GM19395 (cell line): Measurements from ENCODE around the gene ANXA5.
"Not testable (repeated sequence)": the region's sequence is repeated elsewhere in the genome, so short reads cannot be mapped to it uniquely, and the experiment has no call there.

Experiments used
- ATAC-seq: cut with Tn5 transposase; IDR thresholded peaks from one replicate; pipeline ENCODE4 v1.9.1; 2021; ENCODE audit warnings: mild to moderate bottlenecking, moderate library complexity; ENCODE audit not compliant: unreplicated experiment

ANXA5 gene

GRCh38 chr4:121696581-121697461 lies at the start of gene ANXA5:
Gene ANXA5 (minus strand): TSS chr4:121696980. CDS start chr4:121696589, 391 bp downstream.
- ATAC-seq = peak; percentile 88

GRCh38 chr4:121742794-121743193 lies 46.0 kb upstream of the ANXA5 start:
- ATAC-seq = no peak

DNA sequence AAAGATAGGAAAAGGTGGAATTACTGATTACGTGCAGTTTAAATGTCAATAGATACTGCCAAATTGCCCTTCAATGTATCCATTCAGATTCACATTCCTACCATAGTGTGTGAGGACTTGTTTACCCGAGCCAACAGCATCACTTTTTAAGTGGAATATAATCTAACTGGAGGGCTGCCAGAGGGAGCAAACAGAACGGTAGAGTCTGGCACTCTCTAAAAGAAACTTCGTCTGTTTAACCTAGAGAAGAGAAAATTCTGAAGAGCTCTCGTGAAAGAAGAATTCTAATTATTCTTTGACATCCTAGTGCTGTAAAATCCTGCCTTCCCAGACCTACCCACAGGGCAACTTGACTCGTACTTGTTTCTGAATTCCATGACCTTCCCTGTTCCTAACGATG lies 45.0 kb upstream of the ANXA5 start:
- no peak for ATAC-seq

- ATAC-seq = no peak
These were observed 44.1 kb upstream of the ANXA5 start for GRCh38 chr4:121740796-121741409.

DNA sequence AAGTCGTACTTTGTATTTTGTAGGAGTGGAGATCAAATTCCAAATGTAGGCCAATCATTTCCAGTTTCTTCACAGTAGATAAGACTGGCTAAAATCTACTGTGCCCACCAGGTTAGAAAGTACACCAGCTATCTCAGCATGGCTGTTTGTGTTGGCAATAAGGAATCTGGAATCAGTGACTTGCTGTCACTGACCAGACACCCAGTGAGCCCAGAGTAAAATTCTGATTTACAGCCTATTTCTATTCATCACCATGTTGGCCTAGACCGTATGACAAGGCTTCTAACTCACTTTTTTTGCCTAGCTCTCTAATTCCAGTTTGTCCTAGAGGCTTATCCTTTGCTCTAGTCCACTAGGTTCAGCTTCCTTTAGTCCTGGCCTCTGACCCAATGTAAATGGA lies 42.8 kb upstream of the ANXA5 start:
- ATAC-seq = no peak

DNA sequence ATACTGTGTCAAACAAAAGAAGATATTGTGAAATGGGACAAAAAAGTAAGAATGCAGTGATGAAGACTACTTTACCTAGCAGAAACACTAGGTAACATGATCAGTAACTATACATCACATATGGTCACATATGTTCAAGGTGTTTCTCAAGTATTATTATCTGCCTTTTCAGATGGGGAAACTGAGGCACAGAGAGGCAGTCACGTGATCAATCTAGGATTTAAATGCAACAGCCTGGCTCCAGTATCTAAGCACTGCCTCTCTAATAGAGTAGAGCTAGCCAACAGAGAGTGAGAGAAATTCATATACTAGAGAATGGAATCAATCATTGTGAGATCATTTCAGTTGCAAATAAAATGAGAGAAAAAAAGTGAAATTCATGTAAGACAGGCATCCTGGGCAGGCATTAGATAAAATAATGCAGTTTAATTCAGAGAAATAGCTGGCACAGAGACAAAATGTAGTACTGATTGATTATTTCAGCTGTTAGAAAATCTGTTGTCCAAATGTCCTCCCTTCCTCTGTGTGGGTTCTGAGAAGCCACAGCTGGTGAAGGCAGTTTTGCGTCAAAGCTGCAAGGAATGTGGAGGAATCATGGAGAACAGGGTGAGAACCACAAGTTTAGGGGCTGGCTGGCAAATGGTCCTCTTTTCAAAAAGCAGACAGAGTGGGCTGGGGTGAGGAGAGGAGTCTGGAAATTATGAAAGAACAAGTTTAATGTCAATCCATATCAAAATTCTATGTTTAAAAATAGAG lies 42.2 kb upstream of the ANXA5 start:
- no peak for ATAC-seq

GRCh38 chr4:121737846-121738554 lies 41.2 kb upstream of the ANXA5 start:
- no peak for ATAC-seq

DNA sequence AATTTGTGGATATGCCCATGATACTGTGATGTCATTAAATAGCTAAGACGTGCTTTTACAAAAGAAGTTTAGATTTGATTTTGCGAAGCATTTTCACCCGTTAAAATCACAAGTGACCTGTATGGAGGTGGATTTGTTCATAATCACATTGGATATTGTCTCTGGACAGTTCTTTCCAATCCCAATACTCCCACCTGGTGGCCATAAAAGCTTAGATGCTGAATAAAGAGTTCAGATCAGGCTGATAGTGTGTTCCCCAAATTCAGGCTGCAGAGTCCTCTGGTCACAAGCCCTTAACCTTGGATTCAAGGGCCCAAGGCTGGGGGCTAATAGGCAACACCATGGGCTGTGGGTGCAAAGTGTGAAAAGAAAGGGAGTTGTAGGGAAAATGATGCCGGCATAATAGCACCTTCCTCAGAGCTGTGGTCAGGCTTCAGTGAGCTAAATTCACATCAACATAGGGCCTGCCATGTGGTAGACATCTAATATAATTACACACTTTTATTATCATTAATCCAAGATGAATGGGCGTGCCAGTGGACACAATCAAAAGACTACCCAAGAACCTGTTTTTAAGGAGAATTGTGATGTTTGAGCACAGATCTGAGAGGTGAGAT lies 40.1 kb upstream of the ANXA5 start:
- peak; percentile 67 for ATAC-seq

GRCh38 chr4:121734571-121734970 lies 37.8 kb upstream of the ANXA5 start:
- ATAC-seq = no peak

- no peak for ATAC-seq
These were observed 37.2 kb upstream of the ANXA5 start for GRCh38 chr4:121733942-121734341.

DNA sequence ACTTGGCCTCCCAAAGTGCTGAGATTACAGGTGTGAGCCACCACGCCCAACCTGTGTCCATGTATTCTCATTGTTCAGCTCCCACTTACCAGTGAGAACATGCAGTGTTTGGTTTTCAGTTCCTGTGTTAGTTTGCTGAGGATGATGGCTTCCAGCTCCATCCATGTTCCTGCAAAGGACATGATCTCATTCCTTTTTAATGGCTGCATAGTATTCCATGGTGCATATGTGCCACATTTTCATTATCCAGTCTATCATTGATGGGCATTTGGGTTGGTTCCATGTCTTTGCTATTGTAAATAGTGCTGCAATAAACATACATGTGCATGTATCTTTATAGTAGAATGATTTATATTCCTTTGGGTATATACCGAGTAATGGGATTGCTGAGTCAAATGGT lies 33.0 kb upstream of the ANXA5 start:
- not testable (repeated sequence) for ATAC-seq

DNA sequence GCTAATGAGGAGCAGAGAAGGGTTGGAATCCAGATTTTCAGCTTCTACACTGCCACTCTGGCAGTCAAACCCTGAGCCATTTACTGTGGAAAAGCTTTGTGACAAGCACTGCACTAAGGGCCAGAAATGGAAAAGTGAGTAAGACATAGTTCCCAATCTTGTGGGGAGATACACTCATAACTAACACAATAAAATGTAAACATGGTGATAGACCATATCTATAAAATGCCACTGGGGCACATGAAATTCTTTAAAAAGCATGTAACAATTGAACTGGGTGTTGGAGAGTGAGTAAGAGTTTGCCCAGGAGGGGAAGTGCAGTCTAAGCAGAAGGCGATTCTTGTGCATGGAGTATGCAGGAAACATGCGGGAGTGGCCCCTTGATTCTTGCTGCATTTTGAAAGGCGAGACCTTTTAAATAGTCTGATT lies 32.0 kb upstream of the ANXA5 start:
- no peak for ATAC-seq

DNA sequence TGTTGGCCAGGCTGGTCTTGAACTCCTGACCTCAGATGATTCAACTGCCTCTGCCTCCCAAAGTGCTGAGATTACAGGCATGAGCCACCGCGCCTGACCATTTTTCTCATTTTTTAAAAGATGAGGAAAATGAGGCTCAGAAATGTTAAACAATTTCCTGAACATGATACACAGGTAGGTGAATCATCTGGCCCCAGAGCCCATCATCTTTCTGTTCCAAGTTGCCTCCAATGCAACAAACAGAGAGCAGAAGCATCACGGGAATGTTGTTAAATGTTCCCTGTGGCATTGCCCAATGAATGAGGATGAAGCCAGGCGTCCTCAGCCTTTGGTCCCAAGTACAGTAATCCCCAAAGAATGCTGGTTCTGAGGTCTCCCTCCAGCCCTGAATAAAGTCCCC lies 31.3 kb upstream of the ANXA5 start:
- no peak for ATAC-seq

DNA sequence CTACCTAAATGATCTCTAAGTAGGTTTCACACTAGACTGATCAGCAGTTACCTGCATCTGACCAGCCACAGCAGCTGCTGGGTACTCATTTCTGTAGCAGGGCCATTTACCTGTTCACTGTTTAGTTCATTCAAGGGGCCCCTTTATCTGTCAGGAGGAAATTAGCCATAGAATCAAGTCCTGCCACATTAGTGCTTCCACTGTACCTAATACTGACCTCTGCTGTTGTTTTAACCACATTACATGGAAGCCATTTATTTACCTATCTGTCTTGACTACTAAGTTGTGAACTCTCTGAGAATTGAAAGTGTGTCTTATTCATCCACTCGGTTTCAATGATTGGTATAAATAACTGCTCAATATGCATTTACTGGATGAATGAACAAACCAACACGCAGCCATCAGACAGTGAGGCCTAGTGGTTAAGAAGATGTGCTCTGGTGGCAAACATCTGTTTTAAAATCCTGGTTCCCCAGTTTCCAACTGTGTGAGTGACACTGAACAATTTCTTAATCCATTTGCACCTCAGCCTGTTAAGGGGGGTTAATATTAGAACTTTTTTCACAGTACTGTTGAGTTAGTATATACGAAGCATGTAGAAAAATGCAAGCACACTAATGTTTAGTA lies 30.0 kb upstream of the ANXA5 start:
- peak; percentile 98 for ATAC-seq

DNA sequence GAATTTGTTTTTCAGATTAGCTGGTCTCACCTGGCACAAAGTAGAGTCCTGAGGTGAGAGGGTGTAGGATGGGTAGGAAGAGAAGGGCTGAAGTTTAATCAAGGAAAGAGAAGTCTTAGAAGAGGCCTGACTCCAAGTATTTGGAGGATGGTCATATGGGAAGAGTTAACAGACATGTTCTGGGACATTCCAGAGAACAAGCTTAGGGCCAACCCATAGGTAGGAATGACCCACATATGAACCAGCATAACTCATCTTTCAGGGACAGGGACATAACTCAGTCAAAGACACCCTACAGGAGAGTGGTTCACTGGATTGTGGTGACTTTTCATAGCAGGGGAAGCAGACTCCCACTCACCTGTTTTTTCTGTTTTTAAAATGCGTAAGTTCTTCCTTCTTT lies 27.9 kb upstream of the ANXA5 start:
- no peak for ATAC-seq

DNA sequence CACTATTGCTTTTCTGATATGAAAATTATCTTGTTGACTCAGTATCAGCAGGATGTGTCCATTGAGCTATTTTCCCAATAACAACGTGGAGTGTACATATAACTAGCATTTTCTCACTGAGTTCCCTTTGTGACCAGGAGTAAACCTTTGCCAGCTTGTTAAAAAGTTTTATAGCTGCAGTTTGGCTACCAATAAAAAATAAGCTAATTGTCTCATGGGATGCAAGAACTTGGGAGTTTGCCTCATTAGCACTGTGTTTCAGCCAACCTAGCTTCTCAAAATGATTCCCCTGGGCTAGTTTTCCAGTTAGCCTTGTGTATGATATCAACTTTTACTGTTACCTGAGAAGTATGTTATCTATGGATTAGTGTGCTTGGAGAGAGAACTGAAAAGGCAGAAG lies 24.9 kb upstream of the ANXA5 start:
- no peak for ATAC-seq

DNA sequence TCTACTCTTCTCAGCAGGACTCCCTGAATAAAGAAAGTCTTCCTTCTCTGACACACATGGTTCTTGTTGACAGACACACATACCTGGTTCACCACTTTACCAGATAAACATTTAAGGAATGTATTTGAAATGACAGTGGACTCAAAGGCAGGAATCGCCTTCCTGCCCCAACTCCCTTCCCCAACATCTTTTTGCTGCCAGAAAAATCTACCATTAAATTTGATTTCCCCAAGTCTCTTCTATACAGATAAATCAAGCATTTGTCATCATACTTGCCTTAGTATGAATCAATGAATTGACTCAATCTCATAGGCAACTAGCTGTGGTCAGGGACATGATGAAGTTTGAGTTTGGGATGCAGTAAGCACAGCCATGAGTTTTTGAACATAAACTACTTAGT lies 23.3 kb upstream of the ANXA5 start:
- no peak for ATAC-seq

- no peak for ATAC-seq
These were observed 21.0 kb upstream of the ANXA5 start for GRCh38 chr4:121717680-121718237.

GRCh38 chr4:121714548-121714947 lies 17.8 kb upstream of the ANXA5 start:
- ATAC-seq = no peak

GRCh38 chr4:121712783-121713182 lies 16.0 kb upstream of the ANXA5 start:
- ATAC-seq = no peak
